HG03095 (cell line): ENCODE measurements around the gene ERO1B.
A peak's percentile ranks its signal among the peaks of the same experiment; 100 is the strongest.
"Not testable (repeated sequence)": the region's sequence is repeated elsewhere in the genome, so short reads cannot be mapped to it uniquely, and the experiment has no call there.

Experiments used
- ATAC-seq: cut with Tn5 transposase; IDR thresholded peaks from one replicate; pipeline ENCODE4 v1.9.1; 2021; ENCODE audit warnings: moderate library complexity; ENCODE audit not compliant: unreplicated experiment

Gene ERO1B, protein sequence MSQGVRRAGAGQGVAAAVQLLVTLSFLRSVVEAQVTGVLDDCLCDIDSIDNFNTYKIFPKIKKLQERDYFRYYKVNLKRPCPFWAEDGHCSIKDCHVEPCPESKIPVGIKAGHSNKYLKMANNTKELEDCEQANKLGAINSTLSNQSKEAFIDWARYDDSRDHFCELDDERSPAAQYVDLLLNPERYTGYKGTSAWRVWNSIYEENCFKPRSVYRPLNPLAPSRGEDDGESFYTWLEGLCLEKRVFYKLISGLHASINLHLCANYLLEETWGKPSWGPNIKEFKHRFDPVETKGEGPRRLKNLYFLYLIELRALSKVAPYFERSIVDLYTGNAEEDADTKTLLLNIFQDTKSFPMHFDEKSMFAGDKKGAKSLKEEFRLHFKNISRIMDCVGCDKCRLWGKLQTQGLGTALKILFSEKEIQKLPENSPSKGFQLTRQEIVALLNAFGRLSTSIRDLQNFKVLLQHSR

DNA sequence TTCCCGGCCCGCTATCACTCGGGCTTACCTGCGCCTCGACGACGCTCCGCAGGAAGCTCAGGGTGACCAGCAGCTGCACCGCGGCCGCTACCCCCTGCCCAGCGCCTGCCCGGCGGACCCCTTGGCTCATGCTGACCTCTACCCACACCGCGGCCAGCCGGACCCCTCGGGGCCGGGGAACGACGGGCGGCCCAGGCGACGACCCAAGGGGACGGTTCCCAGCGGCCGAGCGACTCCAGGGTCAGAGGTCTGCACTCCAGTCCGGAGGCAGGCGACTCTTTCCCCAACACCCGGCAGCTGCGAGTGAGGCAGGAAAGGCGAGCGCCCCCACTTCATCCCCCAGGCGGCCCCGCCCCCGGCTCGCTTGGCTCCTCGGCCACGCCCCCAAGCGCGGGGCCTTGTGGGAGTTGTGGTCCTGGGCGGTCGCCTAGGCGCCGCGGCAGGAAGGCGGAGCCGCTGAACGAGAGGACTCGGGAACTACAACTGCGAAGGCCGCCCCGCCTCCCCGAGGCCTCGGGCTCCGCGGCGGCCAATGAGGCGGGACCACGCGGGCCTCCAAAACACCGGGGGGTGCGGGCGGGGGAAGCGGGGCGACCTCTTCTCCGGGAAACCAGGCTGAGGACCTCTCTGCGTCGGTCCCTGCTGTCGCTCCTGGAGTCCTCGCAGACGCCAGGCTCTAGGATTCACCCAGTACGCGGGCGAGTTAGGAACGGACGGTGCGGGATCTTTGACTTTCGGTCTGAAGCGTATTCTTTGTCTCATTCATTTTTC, at the start of gene ERO1B:
ERO1B (minus strand) TSS at position 305 of the 771 bp plus-strand sequence; CDS start at position 130, 175 bp downstream.
- ATAC-seq = peak; percentile 75

GRCh38 chr1:236331412-236331811, 49.7 kb upstream of the ERO1B start:
- ATAC-seq = not testable (repeated sequence)

DNA sequence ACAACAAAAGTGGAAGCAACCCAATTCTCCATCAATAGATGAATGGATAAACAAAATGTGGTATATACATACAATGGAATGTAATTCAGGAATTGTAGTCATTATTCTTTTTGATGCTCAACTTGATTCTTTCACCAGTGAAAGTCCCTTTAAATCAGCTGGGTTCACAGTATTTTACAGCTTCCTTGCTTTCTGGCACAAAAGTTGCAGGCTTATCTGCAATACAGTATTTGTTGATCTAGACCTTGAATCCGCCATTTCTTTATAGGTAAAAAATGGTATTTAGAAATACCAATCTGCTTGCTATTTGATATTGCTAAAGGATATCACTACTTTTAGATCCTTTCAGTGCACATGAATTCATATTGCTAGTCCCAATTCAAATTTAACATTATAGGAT, 44.7 kb upstream of the ERO1B start:
- ATAC-seq = no peak

- ATAC-seq = no peak
These were observed 43.8 kb upstream of the ERO1B start for GRCh38 chr1:236325567-236325966.

- ATAC-seq = no peak
These were observed 42.2 kb upstream of the ERO1B start for GRCh38 chr1:236323819-236324411.

DNA sequence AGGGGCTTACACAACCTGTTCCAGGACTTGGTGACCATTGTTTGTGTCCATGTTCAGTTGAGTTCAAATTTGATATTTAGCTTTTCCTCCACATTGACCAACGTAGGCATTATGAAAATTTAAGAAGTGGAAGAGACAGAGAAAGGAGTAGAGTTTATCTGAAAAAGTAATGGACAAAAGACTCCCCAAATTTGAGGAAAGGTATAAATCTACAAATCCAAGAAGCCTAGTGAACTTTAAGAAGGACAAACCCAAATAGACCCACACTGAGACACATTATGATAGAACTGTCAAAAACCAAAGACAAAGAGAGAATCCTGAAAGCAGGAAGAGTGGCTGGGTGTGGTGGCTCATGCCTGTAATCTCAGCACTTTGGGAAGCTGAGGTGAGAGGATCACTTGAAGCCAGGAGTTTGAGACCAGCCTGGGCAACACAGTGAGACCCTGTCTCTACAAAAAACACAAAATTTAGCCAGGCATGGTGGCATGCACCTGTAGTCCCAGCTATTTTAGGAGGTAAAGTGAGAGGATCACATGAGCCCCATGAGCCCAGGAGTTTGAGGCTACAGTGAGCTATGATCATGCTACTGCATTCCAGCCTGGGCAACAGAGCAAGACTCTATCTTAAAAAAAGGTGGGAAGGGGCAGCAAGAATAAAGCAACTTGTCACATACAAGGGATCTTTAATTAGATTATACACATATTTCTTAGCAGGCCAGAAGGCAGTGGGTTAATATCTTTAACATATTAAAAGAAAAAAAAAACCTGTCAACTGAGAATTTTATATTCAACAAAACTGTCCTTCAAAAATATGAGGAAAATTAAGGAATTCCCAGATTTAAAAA, 41.0 kb upstream of the ERO1B start:
- no peak for ATAC-seq

DNA sequence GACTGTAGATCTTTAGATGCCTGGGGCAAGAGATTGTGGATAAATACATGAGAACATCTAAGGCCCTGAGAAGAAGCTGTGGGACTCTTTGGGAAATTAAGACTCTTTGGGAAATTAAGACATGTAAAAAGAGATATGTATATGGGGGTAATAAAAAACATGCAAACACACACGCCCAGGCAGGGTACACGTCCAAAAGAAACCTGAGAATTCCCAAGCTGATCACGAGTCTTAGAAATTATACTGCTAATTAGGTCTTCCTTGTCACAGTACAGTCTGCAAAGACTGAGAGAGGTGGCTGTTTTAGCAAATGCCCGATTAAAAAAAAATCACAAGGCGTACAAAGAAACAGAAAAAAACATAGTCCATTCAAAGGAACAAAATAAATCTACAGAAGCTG, 39.3 kb upstream of the ERO1B start:
- ATAC-seq = no peak

DNA sequence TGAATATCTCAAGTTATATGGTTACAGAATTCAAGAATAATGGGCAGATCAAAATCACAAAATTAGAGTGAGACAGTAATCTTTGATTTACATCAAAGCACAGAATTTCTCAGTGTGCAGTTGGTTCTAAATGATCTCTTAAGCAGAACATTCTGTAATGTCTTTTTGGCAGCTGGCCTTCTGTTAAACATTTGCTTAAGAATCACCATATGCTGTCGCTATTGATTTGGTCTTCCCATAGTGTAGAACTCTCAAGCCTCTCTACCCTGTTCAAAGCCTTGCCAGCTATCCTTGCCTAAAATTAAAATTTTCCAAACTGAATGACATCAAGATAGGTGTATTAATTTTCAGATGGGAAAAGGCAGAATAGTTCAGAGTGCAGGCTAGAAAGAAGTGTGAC, 38.9 kb upstream of the ERO1B start:
- no peak for ATAC-seq

DNA sequence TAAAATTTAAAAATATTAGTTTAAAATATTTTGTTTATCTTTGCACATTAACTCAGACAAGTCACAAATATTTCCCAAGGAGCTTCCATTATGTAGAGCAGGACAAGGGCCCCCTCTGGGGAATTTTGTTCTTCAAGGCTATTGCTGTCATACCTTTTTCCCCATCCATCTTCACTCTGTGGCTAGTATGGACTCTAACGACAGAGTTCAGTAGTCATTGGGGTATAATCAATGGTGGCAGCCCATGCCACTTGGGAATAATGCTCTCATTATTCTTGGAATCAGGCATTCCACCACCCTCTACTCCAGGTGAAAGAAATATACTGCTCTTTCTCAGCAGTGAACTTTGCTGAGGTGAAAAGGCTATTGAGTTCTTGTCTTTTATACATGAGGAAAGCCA, 38.5 kb upstream of the ERO1B start:
- no peak for ATAC-seq

GRCh38 chr1:236316437-236316836, 34.7 kb upstream of the ERO1B start:
- ATAC-seq = no peak

DNA sequence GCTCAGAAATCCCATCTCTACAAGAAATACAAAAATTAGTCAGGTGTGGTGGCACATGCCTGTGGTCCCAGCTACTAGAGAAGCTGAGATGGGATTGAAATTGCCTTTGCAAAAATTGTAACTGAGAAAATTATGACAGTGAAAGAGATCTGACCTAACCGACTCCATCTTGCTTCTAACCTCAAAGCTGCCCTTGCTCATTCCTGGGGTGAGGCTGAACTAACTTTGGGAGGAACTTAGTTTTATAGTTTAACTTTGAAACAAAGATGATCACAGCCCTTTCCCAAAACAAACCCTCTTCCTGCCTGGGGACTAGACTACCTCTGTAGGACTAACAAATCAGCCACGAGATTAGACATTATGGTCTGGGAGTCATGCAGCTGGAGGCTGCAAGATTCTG, 33.8 kb upstream of the ERO1B start:
- ATAC-seq = no peak

GRCh38 chr1:236315092-236315491, 33.3 kb upstream of the ERO1B start:
- no peak for ATAC-seq

DNA sequence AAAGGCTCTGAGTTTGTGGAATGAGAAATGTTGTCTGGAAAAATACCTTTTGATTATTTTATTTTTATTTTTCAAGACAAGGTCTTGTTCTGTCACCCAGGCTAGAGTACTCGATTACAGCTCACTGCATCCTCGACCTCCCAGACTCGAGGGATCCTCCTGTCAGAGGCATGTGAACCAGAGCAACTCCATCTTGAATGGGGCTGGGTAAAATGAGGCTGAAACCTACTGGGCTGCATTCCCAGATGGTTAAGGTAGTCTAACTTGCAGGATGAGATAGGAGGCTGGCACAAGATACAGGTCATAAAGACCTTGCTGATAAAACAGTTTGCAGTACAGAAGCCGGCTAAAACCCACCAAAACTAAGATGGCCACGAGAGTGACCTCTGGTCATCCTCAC, 32.3 kb upstream of the ERO1B start:
- not testable (repeated sequence) for ATAC-seq

DNA sequence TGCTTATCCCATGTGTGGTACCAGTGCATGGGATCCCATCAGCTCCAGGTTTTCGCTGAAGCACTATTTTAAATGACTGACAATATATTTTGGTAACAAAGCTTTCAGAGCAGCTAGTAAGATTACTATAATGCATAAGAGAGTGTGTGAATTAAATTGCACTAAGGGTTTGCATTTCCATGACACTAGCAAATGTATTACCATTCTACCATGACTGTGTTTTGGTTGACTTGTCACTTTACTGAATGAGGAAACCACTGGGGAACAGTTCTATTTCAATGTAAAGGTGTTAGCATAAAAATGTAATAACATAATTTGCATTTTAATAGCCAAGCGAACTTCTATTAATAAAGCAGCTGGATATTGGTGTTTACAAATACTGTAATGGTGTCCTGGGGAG, 31.7 kb upstream of the ERO1B start:
- no peak for ATAC-seq

DNA sequence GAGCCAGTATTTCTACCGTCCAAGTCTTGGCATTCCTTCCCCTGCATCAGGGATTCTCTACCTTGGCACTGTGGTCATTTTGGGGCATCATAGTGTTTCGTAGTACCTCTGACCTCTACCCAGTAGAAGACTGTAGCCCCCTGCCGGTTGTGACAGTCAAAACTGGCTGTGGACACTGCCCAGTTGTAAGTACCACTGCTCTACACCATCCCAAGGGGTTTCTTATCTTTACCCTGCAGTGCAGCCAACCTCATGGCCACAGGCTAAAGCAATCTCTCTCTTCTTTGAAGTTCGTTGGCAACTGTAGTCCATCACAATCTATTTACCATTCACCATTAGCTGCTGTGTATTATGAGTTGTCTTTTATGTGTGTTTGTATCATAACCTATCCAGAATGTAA, 29.3 kb upstream of the ERO1B start:
- no peak for ATAC-seq

GRCh38 chr1:236308827-236309226, 27.1 kb upstream of the ERO1B start:
- ATAC-seq = no peak

DNA sequence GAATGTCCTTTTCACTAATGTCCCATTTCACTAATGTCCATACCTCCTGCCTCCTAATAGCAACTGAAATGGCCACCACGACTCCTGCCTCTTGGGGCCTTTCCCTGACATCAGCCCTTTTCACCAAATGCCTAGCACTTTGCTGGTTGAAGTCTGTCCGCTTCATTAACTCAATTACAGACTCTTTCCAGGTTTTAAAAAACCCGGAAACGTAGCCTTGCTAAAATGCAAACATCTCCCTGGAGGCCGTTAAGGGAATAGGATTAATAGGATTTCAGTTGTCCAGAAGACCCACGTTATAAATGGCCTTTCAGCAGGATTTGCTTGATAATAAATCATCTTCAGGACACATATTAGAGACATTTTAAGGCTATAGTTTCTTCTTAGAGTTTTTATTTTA, 25.7 kb upstream of the ERO1B start:
- ATAC-seq = no peak

- no peak for ATAC-seq
These were observed 22.9 kb upstream of the ERO1B start for GRCh38 chr1:236304682-236305081.

DNA sequence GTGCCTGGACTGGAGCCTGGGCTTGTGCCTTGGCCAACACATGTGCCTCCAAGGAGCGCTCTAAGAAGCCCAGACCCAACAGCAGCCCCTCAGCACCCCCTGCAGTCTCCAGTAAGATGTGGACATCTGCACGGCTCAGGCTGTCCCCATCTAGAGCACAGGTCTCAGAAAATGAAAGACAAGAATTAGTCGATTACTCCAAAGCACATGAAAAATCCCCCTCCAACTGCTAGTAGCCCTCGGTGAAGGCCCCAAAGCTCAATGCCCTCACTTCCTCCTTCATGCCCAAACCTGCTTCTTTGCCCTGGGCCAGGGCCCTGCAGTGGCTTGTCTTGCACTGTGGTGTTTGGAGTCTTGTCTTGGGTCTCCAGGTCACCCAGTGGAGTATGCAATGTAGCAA, 21.9 kb upstream of the ERO1B start:
- no peak for ATAC-seq

- ATAC-seq = no peak
These were observed 21.2 kb upstream of the ERO1B start for GRCh38 chr1:236302941-236303340.

GRCh38 chr1:236301958-236302335, 20.2 kb upstream of the ERO1B start:
- no peak for ATAC-seq
